HT-29 (cell line): Measurements from ENCODE around the gene ADAMTS2. TPM values are rescaled to one million over a fixed set of nuclear protein-coding genes. Genes with fewer than 3 reads are reported as not detected.

ENCODE experiments used
- DNase-seq: peaks from one replicate; pipeline ENCODE4 v3.0.0-alpha.2; 2015; ENCODE audit warnings: low spot score
- total RNA-seq: library from RNA; depleted of rRNA; stranded (reverse); fragments of >200 nt; shearing (Covaris generic); gene quantifications from 2 replicates; pipeline ENCODE4 v1.2.3, GENCODE V29; 2014

ADAMTS2 gene
- total RNA-seq, 1 experiment from 2014 or later, result not detected

GRCh38 chr5:179163236-179164155, 181.8 kb downstream of the ADAMTS2 start:
- no peak for DNase-seq

GRCh38 chr5:179162351-179163235, 182.7 kb downstream of the ADAMTS2 start:
- DNase-seq, result no peak

GRCh38 chr5:179161901-179162300, 183.4 kb downstream of the ADAMTS2 start:
- DNase-seq, result no peak

GRCh38 chr5:179160584-179160983, 184.7 kb downstream of the ADAMTS2 start:
- no peak for DNase-seq

GRCh38 chr5:179158556-179158955, 186.7 kb downstream of the ADAMTS2 start:
- no peak for DNase-seq

- DNase-seq, result no peak
These were observed 190.0 kb downstream of the ADAMTS2 start for GRCh38 chr5:179154991-179155955.

GRCh38 chr5:179154346-179154990, 190.8 kb downstream of the ADAMTS2 start:
- no peak for DNase-seq

GRCh38 chr5:179153921-179154345, 191.3 kb downstream of the ADAMTS2 start:
- no peak for DNase-seq

- no peak for DNase-seq
These were observed 191.8 kb downstream of the ADAMTS2 start for GRCh38 chr5:179153341-179153901.

- DNase-seq, result no peak
These were observed 192.3 kb downstream of the ADAMTS2 start for GRCh38 chr5:179152941-179153340.

GRCh38 chr5:179152144-179152895, 192.9 kb downstream of the ADAMTS2 start:
- DNase-seq, result no peak

- no peak for DNase-seq
These were observed 193.8 kb downstream of the ADAMTS2 start for GRCh38 chr5:179151286-179152118.

GRCh38 chr5:179150011-179150410, 195.2 kb downstream of the ADAMTS2 start:
- DNase-seq, result no peak

GRCh38 chr5:179149278-179149677, 196.0 kb downstream of the ADAMTS2 start:
- DNase-seq, result no peak

- no peak for DNase-seq
These were observed 196.5 kb downstream of the ADAMTS2 start for GRCh38 chr5:179148703-179149170.

GRCh38 chr5:179147991-179148702, 197.1 kb downstream of the ADAMTS2 start:
- no peak for DNase-seq

GRCh38 chr5:179146277-179146676, 199.0 kb downstream of the ADAMTS2 start:
- no peak for DNase-seq

GRCh38 chr5:179143446-179143845, 201.8 kb downstream of the ADAMTS2 start:
- DNase-seq, result peak; percentile 45
